GM10266 (cell line): Measurements from ENCODE around the gene MFSD2B.

Experiments
- DNase-seq: peaks from one replicate; pipeline ENCODE4 v3.0.0; 2012; ENCODE audit errors: extremely low spot score
- CTCF ChIP-seq: IDR thresholded peaks from 2 replicates; pipeline ENCODE4 v1.5.1; 2012; ENCODE audit warnings: mild to moderate bottlenecking, low read depth; ENCODE audit not compliant: control insufficient read depth, insufficient read depth; ENCODE audit errors: missing control alignments

The MFSD2B gene

DNA sequence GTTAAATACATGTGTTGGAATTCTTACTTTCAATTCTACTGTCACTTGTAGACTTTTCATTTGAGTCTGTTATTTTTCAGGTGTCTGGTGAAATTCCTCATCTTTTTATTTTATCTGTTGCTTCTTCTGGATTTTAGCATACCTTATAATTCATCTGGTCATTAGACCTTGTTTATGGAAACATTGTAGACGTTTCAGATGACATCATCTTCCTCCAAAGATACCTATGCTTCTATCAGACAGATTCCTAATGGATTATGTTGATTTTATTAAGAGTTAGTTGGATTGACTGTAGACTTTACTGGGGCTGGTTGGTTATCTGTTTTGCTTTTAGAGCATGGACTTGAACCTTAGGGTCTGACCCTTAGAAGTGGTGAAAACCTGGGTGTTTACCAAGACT lies 15.3 kb upstream of the MFSD2B start:
- no peak for TF ChIP-seq CTCF
- DNase-seq, result no peak

DNA sequence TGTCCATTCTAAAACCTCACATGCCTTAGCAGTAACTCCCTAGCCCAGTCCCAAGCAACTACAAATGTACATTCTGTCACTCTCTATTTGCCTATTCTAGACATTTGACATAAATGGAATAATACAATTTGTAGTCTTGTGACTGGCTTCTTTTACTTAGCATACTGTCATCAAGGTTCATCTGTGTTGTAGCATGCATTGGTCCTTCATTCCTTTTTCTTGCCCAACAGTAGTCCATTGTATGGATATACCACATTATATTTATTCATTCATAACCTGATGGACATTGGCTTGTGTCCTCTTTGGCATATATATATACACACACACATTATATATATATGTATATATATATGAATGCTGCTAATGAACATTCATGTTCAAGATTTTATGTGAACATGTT lies 2.2 kb upstream of the MFSD2B start:
- TF ChIP-seq CTCF, result no peak
- DNase-seq, result no peak

DNA sequence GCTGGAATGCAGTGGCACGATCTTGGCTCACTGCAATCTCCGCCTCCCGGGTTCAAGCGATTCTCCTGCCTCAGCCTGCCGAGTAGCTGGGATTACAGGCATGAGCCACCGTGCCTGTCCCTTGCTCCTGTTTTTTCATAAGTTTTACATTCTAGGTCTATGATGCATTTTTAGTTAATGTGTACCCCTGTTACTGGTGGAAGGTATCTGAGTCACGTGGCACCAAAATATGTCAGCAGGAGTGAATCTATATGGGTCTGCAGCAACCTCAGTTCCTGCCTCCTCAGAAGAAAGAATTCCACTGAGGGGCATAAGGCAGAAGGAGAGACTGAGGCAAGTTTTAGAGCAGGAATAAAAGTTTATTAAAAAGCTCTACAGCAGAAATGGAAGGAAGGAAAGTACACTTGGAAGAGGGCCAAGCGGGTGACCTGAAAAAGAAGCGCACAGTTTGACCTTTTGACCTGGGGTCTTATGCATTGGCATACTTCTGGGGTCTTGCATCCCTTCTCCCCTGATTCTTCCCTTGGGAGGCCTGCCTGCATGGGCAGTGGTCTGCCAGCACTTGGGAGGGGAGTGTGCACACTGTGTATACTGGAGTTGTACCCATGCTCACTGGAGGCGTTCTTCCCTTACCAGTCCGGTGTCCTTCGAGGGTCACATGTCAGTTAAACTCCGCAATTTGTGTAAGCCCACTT lies 1.1 kb upstream of the MFSD2B start:
- TF ChIP-seq CTCF, result no peak
- no peak for DNase-seq

- no peak for TF ChIP-seq CTCF
- no peak for DNase-seq
Observed at GRCh38 chr2:24009367-24009679, 562 bp upstream of the MFSD2B start.

DNA sequence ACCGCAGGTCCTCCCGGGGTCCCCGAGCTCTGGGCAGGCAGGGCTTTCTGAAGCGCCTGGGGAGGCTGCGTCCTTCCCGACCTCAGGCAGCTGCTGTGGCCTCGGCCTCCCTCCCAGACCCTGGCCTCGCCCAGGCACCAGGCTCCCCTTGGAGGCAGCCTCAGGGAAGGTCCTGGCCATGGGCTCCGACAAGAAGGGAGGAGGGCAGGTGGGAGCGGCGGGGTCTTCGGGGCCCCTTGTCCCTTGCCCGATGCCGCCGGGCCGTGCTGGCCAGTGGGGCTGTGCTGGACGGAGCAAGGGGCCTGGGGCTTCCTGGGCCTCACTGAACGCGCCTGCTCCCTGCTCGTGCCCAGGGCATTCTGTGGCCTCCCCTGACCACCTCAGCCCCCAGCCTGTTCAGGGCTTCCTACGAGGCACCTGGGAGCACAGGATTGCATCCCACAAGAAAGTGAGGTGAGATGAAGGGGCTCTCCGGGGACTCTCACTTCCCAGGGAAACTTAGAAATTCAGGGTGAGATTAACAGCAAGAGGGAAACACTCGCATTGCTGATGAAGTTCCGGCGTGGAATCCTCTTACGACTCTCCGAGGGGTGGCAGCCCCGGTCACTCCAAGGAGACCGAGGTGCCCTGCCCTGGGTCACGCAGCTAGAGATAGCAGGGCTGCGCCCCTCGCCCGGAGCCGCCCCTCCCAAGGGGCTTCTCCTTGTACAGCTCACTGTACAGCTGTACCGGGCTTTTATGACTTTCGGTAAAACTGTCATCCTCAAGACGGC lies 778 bp downstream of the MFSD2B start:
- DNase-seq, result peak; percentile 40
- TF ChIP-seq CTCF, result no peak

DNA sequence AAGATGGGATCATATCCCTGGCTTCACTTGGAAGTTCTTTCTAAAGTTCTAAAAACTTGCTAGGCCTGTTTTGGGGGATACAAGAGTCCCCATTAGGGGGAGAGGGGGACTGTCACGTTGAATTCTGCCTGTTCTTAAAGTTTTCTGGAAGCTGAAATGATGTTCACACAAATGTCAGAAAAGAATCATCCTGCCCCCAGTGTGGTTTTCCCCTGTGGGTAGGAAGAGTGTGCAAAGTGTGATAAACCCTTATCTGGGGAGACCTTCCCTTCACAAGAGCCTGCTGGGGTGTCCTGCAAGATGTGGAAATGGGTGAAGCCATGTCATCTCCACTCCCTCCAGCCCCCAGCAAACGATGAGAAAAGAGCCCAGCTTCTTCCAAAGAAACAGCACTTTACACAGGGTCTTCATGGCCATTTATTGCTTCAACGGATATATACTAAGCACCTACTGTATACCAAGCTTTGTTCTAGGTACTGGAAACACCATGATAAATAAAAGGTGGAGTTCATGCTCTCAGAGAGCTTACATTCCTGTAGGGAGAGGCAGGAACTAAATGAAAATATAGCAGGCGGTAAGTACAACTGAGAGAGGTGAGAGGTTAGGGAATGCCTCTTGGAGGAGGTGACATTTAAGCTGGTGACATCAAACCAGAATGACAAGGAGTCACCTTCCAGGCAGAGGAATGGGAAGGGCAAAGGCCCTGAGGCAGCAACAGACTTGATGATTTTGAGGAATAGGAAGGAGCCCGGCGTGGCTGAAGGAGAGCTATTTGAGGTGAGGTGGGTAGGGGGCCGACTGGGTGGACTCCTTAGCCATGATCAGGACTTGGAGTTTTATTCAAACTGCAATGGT lies 1.6 kb downstream of the MFSD2B start:
- DNase-seq, result peak; percentile 35
- TF ChIP-seq CTCF, result no peak
